Fibroblast of pulmonary artery (primary cell): ENCODE measurements around the gene ZNF777.
"Not testable (repeated sequence)": the region's sequence is repeated elsewhere in the genome, so short reads cannot be mapped to it uniquely, and the experiment has no call there.

Experiments
- DNase-seq: peaks from one replicate; pipeline ENCODE4 v3.0.0-alpha.2; 2010; ENCODE audit warnings: low read depth
- H3K4me3 ChIP-seq: replicated peaks from 2 replicates; pipeline ENCODE4 v1.5.1; 2011; ENCODE audit warnings: low read depth, mild to moderate bottlenecking, control low read depth, low read length, moderate library complexity
- CTCF ChIP-seq: IDR thresholded peaks from 2 replicates; pipeline ENCODE4 v1.5.1; 2011; ENCODE audit warnings: mild to moderate bottlenecking, control low read depth, low read length, inconsistent platforms; ENCODE audit errors: missing control alignments

Gene ZNF777

GRCh38 chr7:149450821-149451220 lies 10.0 kb downstream of the ZNF777 start:
- no peak for DNase-seq
- TF ChIP-seq CTCF = no peak
- no peak overlapping the region for H3K4me3 ChIP-seq

GRCh38 chr7:149449897-149450296 lies 11.0 kb downstream of the ZNF777 start:
- H3K4me3 ChIP-seq = no peak overlapping the region
- TF ChIP-seq CTCF = no peak
- no peak for DNase-seq

GRCh38 chr7:149448961-149449360 lies 11.9 kb downstream of the ZNF777 start:
- no peak for DNase-seq
- TF ChIP-seq CTCF = no peak
- H3K4me3 ChIP-seq = no peak overlapping the region

GRCh38 chr7:149446026-149446425 lies 14.8 kb downstream of the ZNF777 start:
- DNase-seq, H3K4me3 ChIP-seq: not testable (repeated sequence)

- no peak for TF ChIP-seq CTCF
- H3K4me3 ChIP-seq = no peak overlapping the region
- no peak for DNase-seq
These were observed 16.6 kb downstream of the ZNF777 start for GRCh38 chr7:149444287-149444686.

GRCh38 chr7:149443523-149443922 lies 17.3 kb downstream of the ZNF777 start:
- no peak for TF ChIP-seq CTCF
- DNase-seq = no peak
- H3K4me3 ChIP-seq = no peak overlapping the region

GRCh38 chr7:149442924-149443323 lies 17.9 kb downstream of the ZNF777 start:
- no peak for DNase-seq
- no peak for TF ChIP-seq CTCF
- no peak overlapping the region for H3K4me3 ChIP-seq

GRCh38 chr7:149440222-149440621 lies 20.6 kb downstream of the ZNF777 start:
- no peak for TF ChIP-seq CTCF

More at GRCh38 chr7:149440222-149440621, 20.6 kb downstream of the ZNF777 start:
- no peak for DNase-seq
- H3K4me3 ChIP-seq = no peak overlapping the region
